ENCODE data around the gene SLCO1B1. TPM values are rescaled to one million over a fixed set of nuclear protein-coding genes. Genes with fewer than 3 reads are reported as not detected.

The SLCO1B1 gene
- total and polyA plus RNA-seq, 2 donors (not counting 3 experiments of a cell fraction or from before 2014, with no cell fraction given) = not detected

- Histone ChIP-seq H3K4me2 (ENCODE audit: insufficient read depth, low read length) (no peak overlapping the region), H4K20me1 (replicated peaks; ENCODE audit: control insufficient read depth, extremely low read depth, insufficient read depth, low read length) (no peaks in the 10 kb centered on the region), H2AFZ (ENCODE audit: low read depth, low read length) (no peak overlapping the region), H3K36me3 (ENCODE audit: control insufficient read depth in 2 of 2, extremely low read depth in 1 of 2, insufficient read depth in 2 of 2, low read length in 2 of 2) (no peaks in the 10 kb centered on the region), H3K9me3 (replicated peaks; ENCODE audit: control insufficient read depth, insufficient read depth, low read length) (no peaks in the 10 kb centered on the region), H3K27me3 (ENCODE audit: control insufficient read depth in 2 of 2, insufficient read depth in 2 of 2, low read length in 2 of 2) (no peaks in the 10 kb centered on the region), H3K27ac (ENCODE audit: insufficient read depth, low read depth, low read length) (no peak overlapping the region), H3K4me1 (ENCODE audit: control insufficient read depth, extremely low read depth, insufficient read depth, low read length) (no peaks in the 10 kb centered on the region), H3K9me1 (replicated peaks; ENCODE audit: control insufficient read depth, extremely low read depth, insufficient read depth, low read length) (no peaks in the 10 kb centered on the region), H3K9ac (replicated peaks; ENCODE audit: extremely low read depth, insufficient read depth, low read length) (no peak overlapping the region), H3K79me2 (ENCODE audit: control insufficient read depth, insufficient read depth, low read length) (no peaks in the 10 kb centered on the region), H3K4me3 (replicated peaks in 1 of 3; ENCODE audit: insufficient read depth in 1 of 3, low read depth in 1 of 3, low read length in 3 of 3) (no peak overlapping the region)
- ChIA-PET POLR2A (no interaction called here), CTCF (no interaction called here)
- no TSS peak for BruUV-seq (replicated peaks)
- intact Hi-C loops (cut with micrococcal nuclease) = no loop called here
- no peak for TF ChIP-seq POLR2A (IDR thresholded peaks at IDR 0.05; ENCODE audit: low read depth, low read length)
- TF ChIP-seq EZH2 (IDR thresholded peaks at IDR 0.05; ENCODE audit: borderline replicate concordance, low read depth, low read length, severe bottlenecking) = no peak
- no peak for TF ChIP-seq POLR2AphosphoS5 (IDR thresholded peaks at IDR 0.05; ENCODE audit: insufficient read depth, low read depth, low read length)
- DNase-seq (ENCODE audit: low read depth, low spot score) (no peak), FAIRE-seq (no peak)
- dilution Hi-C loops (cut with MboI; ENCODE audit: extremely low pct_ligation_motif_present, low sequenced_read_pairs) = no loop called here
These were observed 19.3 kb upstream of the SLCO1B1 start for GRCh38 chr12:21111732-21112131.

- H3K4me3 ChIP-seq (replicated peaks in 1 of 3; ENCODE audit: insufficient read depth in 1 of 3, low read depth in 1 of 3, low read length in 3 of 3) = no peak overlapping the region
- intact Hi-C loops (cut with micrococcal nuclease) = no loop called here
- H3K36me3 ChIP-seq (ENCODE audit: control insufficient read depth in 2 of 2, extremely low read depth in 1 of 2, insufficient read depth in 2 of 2, low read length in 2 of 2) = no peaks in the 10 kb centered on the region
- ChIA-PET CTCF (no interaction called here), POLR2A (no interaction called here)
- H2AFZ ChIP-seq (ENCODE audit: low read depth, low read length) = no peak overlapping the region
- TF ChIP-seq EZH2 (IDR thresholded peaks at IDR 0.05; ENCODE audit: borderline replicate concordance, low read depth, low read length, severe bottlenecking) (no peak), MYC (IDR thresholded peaks at IDR 0.05; ENCODE audit: low read depth, low read length) (no peak), JUN (IDR thresholded peaks at IDR 0.05; ENCODE audit: borderline replicate concordance, insufficient read depth, insufficient read length, low read depth) (no peak), GATA2 (IDR thresholded peaks at IDR 0.05; ENCODE audit: insufficient read depth, insufficient read length, low read depth, low read length) (no peak)
- TF ChIP-seq, protein P1, sequence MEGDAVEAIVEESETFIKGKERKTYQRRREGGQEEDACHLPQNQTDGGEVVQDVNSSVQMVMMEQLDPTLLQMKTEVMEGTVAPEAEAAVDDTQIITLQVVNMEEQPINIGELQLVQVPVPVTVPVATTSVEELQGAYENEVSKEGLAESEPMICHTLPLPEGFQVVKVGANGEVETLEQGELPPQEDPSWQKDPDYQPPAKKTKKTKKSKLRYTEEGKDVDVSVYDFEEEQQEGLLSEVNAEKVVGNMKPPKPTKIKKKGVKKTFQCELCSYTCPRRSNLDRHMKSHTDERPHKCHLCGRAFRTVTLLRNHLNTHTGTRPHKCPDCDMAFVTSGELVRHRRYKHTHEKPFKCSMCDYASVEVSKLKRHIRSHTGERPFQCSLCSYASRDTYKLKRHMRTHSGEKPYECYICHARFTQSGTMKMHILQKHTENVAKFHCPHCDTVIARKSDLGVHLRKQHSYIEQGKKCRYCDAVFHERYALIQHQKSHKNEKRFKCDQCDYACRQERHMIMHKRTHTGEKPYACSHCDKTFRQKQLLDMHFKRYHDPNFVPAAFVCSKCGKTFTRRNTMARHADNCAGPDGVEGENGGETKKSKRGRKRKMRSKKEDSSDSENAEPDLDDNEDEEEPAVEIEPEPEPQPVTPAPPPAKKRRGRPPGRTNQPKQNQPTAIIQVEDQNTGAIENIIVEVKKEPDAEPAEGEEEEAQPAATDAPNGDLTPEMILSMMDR (IDR thresholded peaks at IDR 0.05; ENCODE audit: extremely low read depth in 1 of 2, insufficient read depth in 1 of 2, low read depth in 1 of 2, low read length in 2 of 2) = no peak
- dilution Hi-C loops (cut with MboI; ENCODE audit: extremely low pct_ligation_motif_present, low sequenced_read_pairs) = no loop called here
- FAIRE-seq = no peak
- H3K79me2 ChIP-seq (ENCODE audit: control insufficient read depth, insufficient read depth, low read length) = no peaks in the 10 kb centered on the region
- no peaks in the 10 kb centered on the region for H3K4me1 ChIP-seq (ENCODE audit: control insufficient read depth, extremely low read depth, insufficient read depth, low read length)
- H3K9me1 ChIP-seq (replicated peaks; ENCODE audit: control insufficient read depth, extremely low read depth, insufficient read depth, low read length) = no peaks in the 10 kb centered on the region
- H4K20me1 ChIP-seq (replicated peaks; ENCODE audit: control insufficient read depth, extremely low read depth, insufficient read depth, low read length) = no peaks in the 10 kb centered on the region
- no peaks in the 10 kb centered on the region for H3K27me3 ChIP-seq (ENCODE audit: control insufficient read depth in 2 of 2, insufficient read depth in 2 of 2, low read length in 2 of 2)
- H3K27ac ChIP-seq (ENCODE audit: insufficient read depth, low read depth, low read length) = no peak overlapping the region
- no TSS peak for BruUV-seq (replicated peaks)
- no peak for DNase-seq (ENCODE audit: low read depth, low spot score)
- H3K9me3 ChIP-seq (replicated peaks; ENCODE audit: control insufficient read depth, insufficient read depth, low read length) = no peaks in the 10 kb centered on the region
- H3K4me2 ChIP-seq (ENCODE audit: insufficient read depth, low read length) = no peak overlapping the region
- no peak overlapping the region for H3K9ac ChIP-seq (replicated peaks; ENCODE audit: extremely low read depth, insufficient read depth, low read length)
These were observed 17.7 kb upstream of the SLCO1B1 start for GRCh38 chr12:21113266-21113665.
